ENCODE data around the gene KLHL30.

GRCh38 chr2:238169708-238170251 lies 31.3 kb downstream of the KLHL30 start:
- TF ChIP-seq POLR2AphosphoS5 (IDR thresholded peaks at IDR 0.05) (peak in 1 of 3 donors; percentile 29), EP300 (IDR thresholded peaks at IDR 0.05; ENCODE audit: low read depth) (no peak), CTCF (IDR thresholded peaks at IDR 0.05) (no peak)

Measured in transverse colon (tissue), 4 donors.